Measurements from ENCODE around the gene ADGRA3. TPM values are rescaled to one million over a fixed set of nuclear protein-coding genes. Genes with fewer than 3 reads are reported as not detected.
"Not testable (repeated sequence)": the region's sequence is repeated elsewhere in the genome, so short reads cannot be mapped to it uniquely, and the experiment has no call there.

The ADGRA3 gene
- total RNA-seq, 3 donors from 2014 or later (not counting 1 experiment from before 2014, with no cell fraction given): 5.5 to 15.8 (median 8.2) TPM

DNA sequence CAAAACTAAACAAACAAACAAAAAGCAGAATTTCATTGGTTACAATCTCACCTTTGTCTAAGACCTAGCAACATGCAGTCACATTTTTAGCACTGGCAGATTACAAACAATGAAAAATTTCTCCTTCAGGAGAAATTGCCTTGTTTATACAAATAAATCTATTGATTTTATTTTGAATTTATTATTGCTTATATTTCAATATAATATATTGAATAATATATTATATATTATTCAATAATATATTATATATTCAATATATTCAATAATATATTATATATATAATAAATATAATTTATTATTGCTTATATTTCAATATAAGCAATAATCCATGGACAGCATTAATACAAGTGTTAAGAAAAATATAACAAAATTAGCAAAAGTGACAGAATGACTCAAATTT, 131.7 kb downstream of the ADGRA3 start:
- Histone ChIP-seq H3K4me3 (ENCODE audit: low read length) (no peak overlapping the region), H3K4me1 (ENCODE audit: control insufficient read depth, insufficient read depth, low read length) (no peaks in the 10 kb centered on the region), H3K36me3 (ENCODE audit: control insufficient read depth, insufficient read depth, low read length) (no peaks in the 10 kb centered on the region), H3K9me3 (ENCODE audit: control insufficient read depth, insufficient read depth, low read length) (no peaks in the 10 kb centered on the region), H3K27ac (ENCODE audit: low read length) (no peak overlapping the region), H3K27me3 (ENCODE audit: control insufficient read depth, insufficient read depth, low read length) (no peaks in the 10 kb centered on the region)
- no peak for ATAC-seq
- H3K36me3 Mint-ChIP-seq: no peaks in the 10 kb centered on the region
- H3K27ac Mint-ChIP-seq: no peak overlapping the region
- no peak for DNase-seq
- TF ChIP-seq, protein P1, sequence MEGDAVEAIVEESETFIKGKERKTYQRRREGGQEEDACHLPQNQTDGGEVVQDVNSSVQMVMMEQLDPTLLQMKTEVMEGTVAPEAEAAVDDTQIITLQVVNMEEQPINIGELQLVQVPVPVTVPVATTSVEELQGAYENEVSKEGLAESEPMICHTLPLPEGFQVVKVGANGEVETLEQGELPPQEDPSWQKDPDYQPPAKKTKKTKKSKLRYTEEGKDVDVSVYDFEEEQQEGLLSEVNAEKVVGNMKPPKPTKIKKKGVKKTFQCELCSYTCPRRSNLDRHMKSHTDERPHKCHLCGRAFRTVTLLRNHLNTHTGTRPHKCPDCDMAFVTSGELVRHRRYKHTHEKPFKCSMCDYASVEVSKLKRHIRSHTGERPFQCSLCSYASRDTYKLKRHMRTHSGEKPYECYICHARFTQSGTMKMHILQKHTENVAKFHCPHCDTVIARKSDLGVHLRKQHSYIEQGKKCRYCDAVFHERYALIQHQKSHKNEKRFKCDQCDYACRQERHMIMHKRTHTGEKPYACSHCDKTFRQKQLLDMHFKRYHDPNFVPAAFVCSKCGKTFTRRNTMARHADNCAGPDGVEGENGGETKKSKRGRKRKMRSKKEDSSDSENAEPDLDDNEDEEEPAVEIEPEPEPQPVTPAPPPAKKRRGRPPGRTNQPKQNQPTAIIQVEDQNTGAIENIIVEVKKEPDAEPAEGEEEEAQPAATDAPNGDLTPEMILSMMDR (IDR thresholded peaks at IDR 0.05): no peak
- intact Hi-C loops (cut with micrococcal nuclease): no loop called here
- peaks cover 0 to 4% of the 10 kb centered on the region in 2 donors for H3K4me1 Mint-ChIP-seq
- no peaks in the 10 kb centered on the region for H3K9me3 Mint-ChIP-seq
- peaks cover 0 to under 1% of the 10 kb centered on the region in 2 donors for H3K27me3 Mint-ChIP-seq (ENCODE audit: low read depth in 2 of 2)
- no peak overlapping the region for H3K4me3 Mint-ChIP-seq

DNA sequence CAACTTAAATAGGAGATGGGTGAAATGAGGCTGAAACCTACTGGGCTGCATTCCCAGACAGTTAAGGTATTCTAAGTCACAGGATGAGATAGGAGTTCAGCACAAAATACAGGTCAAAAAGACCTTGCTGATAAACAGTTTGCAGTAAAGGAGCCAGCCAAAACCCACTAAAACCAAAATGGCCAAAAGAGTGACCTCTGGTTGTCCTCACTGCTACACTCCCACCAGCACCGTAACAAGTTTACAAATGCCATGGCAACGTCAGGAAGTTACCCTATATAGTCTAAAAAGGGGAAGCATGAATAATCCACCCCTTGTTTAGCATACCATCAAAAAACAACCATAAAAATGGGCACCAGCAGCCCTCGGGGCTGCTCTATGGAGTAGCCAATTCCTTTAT, 133.7 kb downstream of the ADGRA3 start:
- H3K27me3 Mint-ChIP-seq (ENCODE audit: low read depth in 2 of 2); H3K27ac ChIP-seq (ENCODE audit: low read length); intact Hi-C loops (cut with micrococcal nuclease); ATAC-seq; H3K36me3 Mint-ChIP-seq; H3K4me3 Mint-ChIP-seq; H3K27me3 ChIP-seq (ENCODE audit: control insufficient read depth, insufficient read depth, low read length); H3K4me1 ChIP-seq (ENCODE audit: control insufficient read depth, insufficient read depth, low read length); H3K9me3 Mint-ChIP-seq; DNase-seq; H3K36me3 ChIP-seq (ENCODE audit: control insufficient read depth, insufficient read depth, low read length); H3K4me1 Mint-ChIP-seq; H3K4me3 ChIP-seq (ENCODE audit: low read length); H3K27ac Mint-ChIP-seq; H3K9me3 ChIP-seq (ENCODE audit: control insufficient read depth, insufficient read depth, low read length): not testable (repeated sequence)
- 38% methylated on average over 3 of the region's 3 CpGs for WGBS (ENCODE audit: insufficient coverage)

DNA sequence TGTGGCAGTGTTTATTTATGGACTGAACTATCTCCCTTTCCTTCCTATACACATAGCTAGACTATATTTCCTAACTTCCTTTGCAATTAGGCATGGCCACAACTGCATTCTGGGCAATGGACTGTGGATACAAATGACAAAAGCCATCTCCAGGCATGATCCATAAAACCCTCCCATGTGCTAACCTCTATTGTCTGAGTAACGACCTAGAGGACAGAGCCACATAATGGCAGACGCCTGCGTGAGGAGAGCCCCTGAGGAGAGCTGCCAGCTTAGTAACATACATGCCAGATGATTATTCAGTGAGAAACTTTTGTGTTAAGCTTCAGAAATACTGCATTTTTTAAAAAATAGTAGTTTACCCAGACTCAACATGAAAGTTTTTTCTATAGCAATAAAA, 142.9 kb downstream of the ADGRA3 start:
- 83% methylated on average over 3 of the region's 3 CpGs for WGBS (ENCODE audit: insufficient coverage)
- TF ChIP-seq, protein P1 (IDR thresholded peaks at IDR 0.05): no peak
- H3K4me1 Mint-ChIP-seq: no peaks in the 10 kb centered on the region

DNA sequence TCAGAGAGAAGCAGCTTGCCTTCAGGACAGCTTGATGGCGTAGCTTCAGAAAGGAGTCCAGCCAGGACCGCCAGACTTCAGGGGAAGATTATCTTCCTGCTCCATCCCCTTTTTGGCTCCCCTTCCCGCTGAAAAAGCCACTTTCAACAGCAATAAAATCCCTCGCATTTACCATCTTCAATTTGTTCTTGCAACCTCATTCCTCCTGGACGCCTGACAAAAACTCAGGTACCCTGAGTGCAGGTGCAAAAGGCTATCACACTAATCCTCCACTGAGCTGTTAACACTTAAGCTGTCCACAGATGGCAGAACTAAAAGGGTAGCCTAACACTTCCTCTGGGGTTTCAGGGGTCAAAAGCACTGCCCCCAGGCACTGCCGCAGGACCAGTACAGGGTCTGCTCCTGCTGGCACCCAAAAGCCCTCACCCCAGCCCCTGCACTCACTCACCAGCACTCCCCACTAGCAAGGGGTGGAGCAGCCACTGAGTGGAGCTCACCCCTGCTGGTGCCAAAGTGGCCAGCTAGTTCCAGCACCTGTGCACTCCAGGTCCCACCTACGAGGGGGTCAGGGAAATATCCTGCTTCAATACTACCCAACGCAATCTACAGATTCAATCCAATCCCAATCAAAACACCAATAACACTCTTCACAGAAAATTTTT, 145.8 kb downstream of the ADGRA3 start:
- intact Hi-C loops (cut with micrococcal nuclease): no loop called here
- ATAC-seq: no peak
- no peaks in the 10 kb centered on the region for H3K36me3 ChIP-seq (ENCODE audit: control insufficient read depth, insufficient read depth, low read length)
- Mint-ChIP-seq H3K4me3 (no peak overlapping the region), H3K36me3 (no peaks in the 10 kb centered on the region), H3K4me1 (no peaks in the 10 kb centered on the region), H3K27ac (no peak overlapping the region), H3K27me3 (ENCODE audit: low read depth in 2 of 2) (peaks cover 0 to 6% of the 10 kb centered on the region in 2 donors), H3K9me3 (no peaks in the 10 kb centered on the region)
- H3K9me3 ChIP-seq (ENCODE audit: control insufficient read depth, insufficient read depth, low read length): no peaks in the 10 kb centered on the region
- WGBS (ENCODE audit: insufficient coverage): 86% methylated on average over 8 of the region's 8 CpGs
- no peaks in the 10 kb centered on the region for H3K4me1 ChIP-seq (ENCODE audit: control insufficient read depth, insufficient read depth, low read length)
- no peak for DNase-seq
- TF ChIP-seq, protein P1 (IDR thresholded peaks at IDR 0.05): no peak
- H3K27me3 ChIP-seq (ENCODE audit: control insufficient read depth, insufficient read depth, low read length): no peaks in the 10 kb centered on the region
- H3K27ac ChIP-seq (ENCODE audit: low read length): no peak overlapping the region
- H3K4me3 ChIP-seq (ENCODE audit: low read length): no peak overlapping the region

More for the DNA sequence above, 142.9 kb downstream of the ADGRA3 start:
- Histone ChIP-seq H3K4me1 (ENCODE audit: control insufficient read depth, insufficient read depth, low read length) (no peaks in the 10 kb centered on the region), H3K27me3 (ENCODE audit: control insufficient read depth, insufficient read depth, low read length) (no peaks in the 10 kb centered on the region), H3K36me3 (ENCODE audit: control insufficient read depth, insufficient read depth, low read length) (no peaks in the 10 kb centered on the region), H3K27ac (ENCODE audit: low read length) (no peak overlapping the region), H3K4me3 (ENCODE audit: low read length) (no peak overlapping the region), H3K9me3 (ENCODE audit: control insufficient read depth, insufficient read depth, low read length) (no peaks in the 10 kb centered on the region)
- Mint-ChIP-seq H3K9me3 (no peaks in the 10 kb centered on the region), H3K27ac (no peak overlapping the region), H3K4me3 (no peak overlapping the region), H3K27me3 (ENCODE audit: low read depth in 2 of 2) (peaks cover 0 to 6% of the 10 kb centered on the region in 2 donors), H3K36me3 (no peaks in the 10 kb centered on the region)
- intact Hi-C loops (cut with micrococcal nuclease): no loop called here
- no peak for ATAC-seq
- no peak for DNase-seq

All from natural killer cell (primary cell).